IMR-90 (cell line): ENCODE results near the gene TLCD2. TPM values are rescaled to one million over a fixed set of nuclear protein-coding genes. Genes with fewer than 3 reads are reported as not detected.

ENCODE experiments used
- ATAC-seq: fragments of 200-7000 bp; cut with Tn5 transposase; 2 replicates; pipeline ENCODE4 v1.9.1; 2020; ENCODE audit warnings: low read depth, mild to moderate bottlenecking, moderate library complexity
- BruUV-seq: library from RNA; stranded (reverse); fragments of 400-500 nt; replicated peaks from 2 replicates; lab custom pipeline; 2021; lab: Mats Ljungman, UMichigan
- CTCF ChIA-PET: fragments of 300-600 bp; formaldehyde crosslinking; extraction: SDS; loops from one replicate; lab custom pipeline; 2021; ENCODE audit warnings: antibody characterized with exemption; lab: Yijun Ruan, JAX
- POLR2A ChIA-PET: fragments of 300-600 bp; sonication (Branson Sonifier 250); formaldehyde crosslinking; loops from one replicate; lab custom pipeline; 2022; ENCODE audit warnings: antibody characterized with exemption; ENCODE audit not compliant: unreplicated experiment; lab: Charles Lee
- DNase-seq: peaks from one replicate; pipeline ENCODE4 v3.0.0; 2013
- H2AFZ ChIP-seq: replicated peaks from 2 replicates; pipeline ENCODE3; 2013; ENCODE audit warnings: low read length, mild to moderate bottlenecking; ENCODE audit not compliant: poor library complexity
- H2AK5ac ChIP-seq: 2 replicates; pipeline ENCODE4 v1.6.1; 2013; ENCODE audit warnings: low read depth, low read length, inconsistent platforms
- H2AK9ac ChIP-seq: replicated peaks from 2 replicates; pipeline ENCODE3; 2013; ENCODE audit warnings: mild to moderate bottlenecking, low read depth, low read length, moderate library complexity; ENCODE audit not compliant: poor library complexity
- H2BK120ac ChIP-seq: 2 replicates; pipeline ENCODE4 v1.6.1; 2013; ENCODE audit warnings: low read depth, low read length, inconsistent platforms
- H2BK15ac ChIP-seq: 3 replicates; pipeline ENCODE4 v1.6.1; 2013; ENCODE audit warnings: low read depth, low read length, inconsistent platforms
- H2BK20ac ChIP-seq: 2 replicates; pipeline ENCODE4 v1.6.1; 2013; ENCODE audit warnings: low read depth, mild to moderate bottlenecking, inconsistent platforms, low read length, moderate library complexity
- H2BK5ac ChIP-seq: 2 replicates; pipeline ENCODE4 v1.6.1; 2013; ENCODE audit warnings: mild to moderate bottlenecking, low read depth, low read length, inconsistent platforms; ENCODE audit not compliant: poor library complexity, severe bottlenecking
- H3K14ac ChIP-seq: replicated peaks from 2 replicates; pipeline ENCODE4 v1.6.1; 2013; ENCODE audit warnings: low read depth, low read length, inconsistent platforms
- H3K18ac ChIP-seq: 2 replicates; pipeline ENCODE4 v1.6.1; 2013; ENCODE audit warnings: low read depth, low read length, control low read depth
- H3K23ac ChIP-seq: 2 replicates; pipeline ENCODE4 v1.6.1; 2013; ENCODE audit warnings: low read depth, low read length, inconsistent platforms
- H3K27ac ChIP-seq: 2 replicates; pipeline ENCODE4 v1.5.1; 2013; ENCODE audit warnings: mild to moderate bottlenecking, control low read depth, low read length; ENCODE audit not compliant: insufficient read depth
- H3K27me3 ChIP-seq: 2 replicates; pipeline ENCODE4 v1.6.1; 2013; ENCODE audit warnings: low read length; ENCODE audit not compliant: control insufficient read depth, insufficient read depth
- H3K36me3 ChIP-seq: 2 replicates; pipeline ENCODE4 v1.6.1; 2013; ENCODE audit warnings: low read length, mixed read lengths; ENCODE audit not compliant: control insufficient read depth, insufficient read depth
- H3K4ac ChIP-seq: 2 replicates; pipeline ENCODE4 v1.6.1; 2013; ENCODE audit warnings: low read depth, low read length, inconsistent platforms
- H3K4me1 ChIP-seq: 2 replicates; pipeline ENCODE4 v1.6.1; 2013; ENCODE audit warnings: low read length, mixed read lengths; ENCODE audit not compliant: control insufficient read depth, insufficient read depth
- H3K4me2 ChIP-seq: 2 replicates; pipeline ENCODE4 v1.6.1; 2013; ENCODE audit warnings: low read depth, mild to moderate bottlenecking, control low read depth, low read length, moderate library complexity
- H3K4me3 ChIP-seq: 2 replicates; pipeline ENCODE4 v1.5.1; 2013; ENCODE audit warnings: low read depth, mild to moderate bottlenecking, control low read depth, low read length, moderate library complexity; ENCODE audit not compliant: insufficient read depth
- H3K56ac ChIP-seq: 2 replicates; pipeline ENCODE4 v1.6.1; 2013; ENCODE audit warnings: low read length, inconsistent platforms; ENCODE audit not compliant: insufficient read depth; ENCODE audit errors: extremely low read depth
- H3K79me1 ChIP-seq, 2 experiments: 2 replicates each; pipeline ENCODE4 v1.6.1; 2013; ENCODE audit warnings: low read length in 2 of 2, inconsistent platforms in 1 of 2, low read depth in 1 of 2
- H3K9ac ChIP-seq: 2 replicates; pipeline ENCODE4 v1.6.1; 2013; ENCODE audit warnings: low read depth, low read length, control low read depth
- H3K9me1 ChIP-seq: 2 replicates; pipeline ENCODE4 v1.6.1; 2013; ENCODE audit warnings: low read length, inconsistent platforms; ENCODE audit not compliant: insufficient read depth
- H3K9me3 ChIP-seq: 2 replicates; pipeline ENCODE4 v1.6.1; 2013; ENCODE audit warnings: low read length; ENCODE audit not compliant: control insufficient read depth, insufficient read depth
- H4K20me1 ChIP-seq: 2 replicates; pipeline ENCODE4 v1.6.1; 2013; ENCODE audit warnings: low read length, inconsistent platforms; ENCODE audit not compliant: insufficient read depth
- H4K5ac ChIP-seq: 2 replicates; pipeline ENCODE4 v1.6.1; 2013; ENCODE audit warnings: mild to moderate bottlenecking, low read depth, low read length, control low read depth
- H4K8ac ChIP-seq, 2 experiments: 2 replicates each; pipeline ENCODE4 v1.6.1; 2013; ENCODE audit warnings: low read depth in 2 of 2, low read length in 2 of 2, control low read depth in 1 of 2, inconsistent platforms in 1 of 2
- H4K91ac ChIP-seq: 2 replicates; pipeline ENCODE4 v1.6.1; 2013; ENCODE audit warnings: low read depth, low read length, inconsistent platforms; ENCODE audit not compliant: insufficient read depth
- CEBPB ChIP-seq: IDR thresholded peaks from 2 replicates; pipeline ENCODE4 v1.6.1; 2012; ENCODE audit warnings: low read depth, low read length, improper control_type of control experiment
- RCOR1 ChIP-seq: IDR thresholded peaks from 2 replicates; pipeline ENCODE4 v1.6.1; 2012; ENCODE audit warnings: mild to moderate bottlenecking, low read length, improper control_type of control experiment; ENCODE audit not compliant: insufficient replicate concordance
- RFX5 ChIP-seq: IDR thresholded peaks from 2 replicates; pipeline ENCODE4 v1.8.0; 2012; ENCODE audit warnings: low read depth, mild to moderate bottlenecking, low read length, moderate library complexity
- WGBS, 2 experiments: methylation state at CpG; one replicate each; pipeline versions ENCODE4 v1.1.5 to v1.1.7; 2013; ENCODE audit warnings: missing lambda C conversion rate in 2 of 2; ENCODE audit not compliant: insufficient read length in 1 of 2; ENCODE audit errors: extremely low coverage in 2 of 2; 5-methylcytosine and 5-hydroxymethylcytosine counted together
- dilution Hi-C: fragments of 300-500 bp; cut with HindIII; formaldehyde crosslinking; loops from one replicate; pipeline ENCODE4 v1.14.3; 2018; ENCODE audit warnings: low sequenced_read_pairs; ENCODE audit not compliant: unreplicated experiment
- in situ Hi-C: fragments of 300-500 bp; cut with MboI; formaldehyde crosslinking; loops from 3 replicates; pipeline ENCODE4 v1.14.3; 2019; ENCODE audit warnings: low sequenced_read_pairs, inconsistent platforms, mixed read lengths
- intact Hi-C: fragments of 100-400 bp; cut with micrococcal nuclease; formaldehyde crosslinking; loops from 2 replicates; pipeline ENCODE4 v1.10.0; 2022
- polyA plus RNA-seq, 3 experiments: library from polyadenylated mRNA; depleted of rRNA; stranded (reverse); fragments of >200 nt; gene quantifications; 2 replicates each; pipeline ENCODE4 v1.2.3, GENCODE V29; 2012; ENCODE audit warnings: low replicate concordance in 1 of 3
- total RNA-seq: library from RNA; depleted of rRNA; stranded (reverse); fragments of >200 nt; gene quantifications from 2 replicates; pipeline ENCODE4 v1.2.3, GENCODE V29; 2012
- TF ChIP-seq, protein P1 (sequence below): conservative IDR thresholded peaks from 2 replicates; pipeline ENCODE4 v1.5.1; 2012; ENCODE audit warnings: mild to moderate bottlenecking, low read depth, low read length, improper control_type of control experiment

The TLCD2 gene
- total and polyA plus RNA-seq, 2 of the 4 experiments (the other 2 are of a cell fraction): 0.72 to 1.2 TPM

DNA sequence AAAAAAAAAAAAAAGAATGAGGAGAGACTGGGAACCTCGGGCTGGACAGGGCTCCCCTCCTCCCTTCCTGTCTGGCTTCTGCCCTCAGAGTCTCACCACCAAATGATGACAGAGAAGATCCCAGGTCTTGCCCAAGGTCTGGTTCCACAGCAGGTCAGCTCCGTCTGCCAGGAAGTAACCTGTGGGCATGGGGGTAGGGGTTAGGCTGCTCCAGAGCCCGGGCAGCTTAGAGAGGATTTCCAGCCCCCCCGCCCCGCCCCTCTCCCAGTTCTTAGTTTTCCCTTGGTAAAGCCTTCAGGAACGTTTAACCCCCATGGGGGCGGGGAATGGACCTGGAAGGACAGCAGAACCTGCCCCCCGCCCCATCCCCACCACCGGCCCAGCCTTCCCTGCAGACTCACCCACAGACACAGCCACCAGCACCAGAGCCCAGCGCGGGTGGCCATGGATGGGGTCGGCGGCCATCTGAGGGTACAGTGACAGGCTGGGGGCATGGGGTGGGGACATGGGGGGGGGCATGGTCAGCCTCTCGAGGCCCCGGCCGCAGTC is 700 bp downstream of the TLCD2 start:
- ATAC-seq (peak; percentile 1; the same call in 1 of the 2 replicates), DNase-seq (no peak)
- CTCF ChIA-PET: no interaction called here
- peaks cover 12% of the 10 kb centered on the region for H3K9me1 ChIP-seq
- peak overlapping the region; percentile 69 for H3K4me3 ChIP-seq
- H3K79me1 ChIP-seq: peaks cover 0 to 48% of the 10 kb centered on the region in 2 experiments; a peak in 2 of 4 replicates
- H2AK5ac ChIP-seq: peak overlapping the region; percentile 73; the same call in 1 of the 2 replicates
- no peak overlapping the region for H2BK20ac ChIP-seq
- no peak overlapping the region; the same call in 1 of the 2 replicates for H3K18ac ChIP-seq
- no peak overlapping the region; the same call in 1 of the 2 replicates for H4K91ac ChIP-seq
- no peaks in the 10 kb centered on the region for H3K9me3 ChIP-seq
- POLR2A ChIA-PET: interaction anchor here (0.6 to 0.7 kb wide), 2 partner anchors 26 to 681 kb away, joined by 3 to 20 read pairs; no protein-coding TSS in a partner anchor
- H3K23ac ChIP-seq: no peak overlapping the region
- H3K27me3 ChIP-seq: no peaks in the 10 kb centered on the region
- in situ Hi-C loops: loop anchor here (25.0 kb wide), 1 partner anchor 328 kb away; the partner anchor contains the start of genes DPH1, OVCA2 and RTN4RL1
- peak overlapping the region; percentile 46; the same call in 1 of the 2 replicates for H3K9ac ChIP-seq
- peak overlapping the region; percentile 5; the same call in 1 of the 2 replicates for H3K4ac ChIP-seq
- peak overlapping the region; percentile 47; the same call in 1 of the 2 replicates for H3K4me2 ChIP-seq
- H2BK15ac ChIP-seq: no peak overlapping the region
- no peak overlapping the region for H2AFZ ChIP-seq
- H4K5ac ChIP-seq: no peak overlapping the region
- WGBS, 2 experiments: no CpG with 5 or more reads among the region's 16 CpGs
- H2AK9ac ChIP-seq: no peak overlapping the region
- dilution Hi-C loops: no loop called here
- peak overlapping the region; percentile 16 for H3K27ac ChIP-seq
- no TSS peak for BruUV-seq
- intact Hi-C loops: no loop called here
- TF ChIP-seq CEBPB: peak; percentile 37; the same call in 1 of the 2 replicates
- TF ChIP-seq RCOR1: no peak
- TF ChIP-seq RFX5: no peak
- TF ChIP-seq, protein P1, sequence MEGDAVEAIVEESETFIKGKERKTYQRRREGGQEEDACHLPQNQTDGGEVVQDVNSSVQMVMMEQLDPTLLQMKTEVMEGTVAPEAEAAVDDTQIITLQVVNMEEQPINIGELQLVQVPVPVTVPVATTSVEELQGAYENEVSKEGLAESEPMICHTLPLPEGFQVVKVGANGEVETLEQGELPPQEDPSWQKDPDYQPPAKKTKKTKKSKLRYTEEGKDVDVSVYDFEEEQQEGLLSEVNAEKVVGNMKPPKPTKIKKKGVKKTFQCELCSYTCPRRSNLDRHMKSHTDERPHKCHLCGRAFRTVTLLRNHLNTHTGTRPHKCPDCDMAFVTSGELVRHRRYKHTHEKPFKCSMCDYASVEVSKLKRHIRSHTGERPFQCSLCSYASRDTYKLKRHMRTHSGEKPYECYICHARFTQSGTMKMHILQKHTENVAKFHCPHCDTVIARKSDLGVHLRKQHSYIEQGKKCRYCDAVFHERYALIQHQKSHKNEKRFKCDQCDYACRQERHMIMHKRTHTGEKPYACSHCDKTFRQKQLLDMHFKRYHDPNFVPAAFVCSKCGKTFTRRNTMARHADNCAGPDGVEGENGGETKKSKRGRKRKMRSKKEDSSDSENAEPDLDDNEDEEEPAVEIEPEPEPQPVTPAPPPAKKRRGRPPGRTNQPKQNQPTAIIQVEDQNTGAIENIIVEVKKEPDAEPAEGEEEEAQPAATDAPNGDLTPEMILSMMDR: no peak
- no peak overlapping the region; the same call in 1 of the 2 replicates for H3K56ac ChIP-seq
- H3K36me3 ChIP-seq: peaks cover 40% of the 10 kb centered on the region
- H2BK5ac ChIP-seq: no peak overlapping the region
- H4K8ac ChIP-seq: peak overlapping the region in 1 of 2 experiments; percentile 31; a peak in 1 of 4 replicates
- peaks cover 27% of the 10 kb centered on the region for H3K4me1 ChIP-seq
- H2BK120ac ChIP-seq: no peak overlapping the region
- no peak overlapping the region for H3K14ac ChIP-seq
- peaks cover 52% of the 10 kb centered on the region for H4K20me1 ChIP-seq
